Adipocyte (in vitro differentiated cells): ENCODE data around the gene LEFTY2.
A peak's percentile ranks its signal among the peaks of the same experiment; 100 is the strongest.

Experiments used
- DNase-seq: peaks from one replicate; pipeline ENCODE4 v3.0.0-alpha.2; 2015; ENCODE audit warnings: low read depth
- H3K27me3 ChIP-seq: replicated peaks from 2 replicates; pipeline ENCODE4 v1.7.0; 2013; ENCODE audit warnings: mild to moderate bottlenecking, low read length, moderate library complexity; ENCODE audit not compliant: control insufficient read depth, insufficient read depth
- H3K36me3 ChIP-seq: 2 replicates; pipeline ENCODE4 v1.7.0; 2013; ENCODE audit warnings: low read length, mild to moderate bottlenecking, moderate library complexity; ENCODE audit not compliant: control insufficient read depth, insufficient read depth, severe bottlenecking
- H3K4me1 ChIP-seq: 2 replicates; pipeline ENCODE4 v1.7.0; 2013; ENCODE audit warnings: mild to moderate bottlenecking, low read length, moderate library complexity; ENCODE audit not compliant: control insufficient read depth, insufficient read depth
- H3K4me3 ChIP-seq: 2 replicates; pipeline ENCODE4 v1.7.0; 2013; ENCODE audit warnings: mild to moderate bottlenecking, low read length, moderate library complexity
- H3K9ac ChIP-seq: 2 replicates; pipeline ENCODE4 v1.7.0; 2013; ENCODE audit warnings: mild to moderate bottlenecking, low read length, moderate library complexity
- H3K9me3 ChIP-seq: 2 replicates; pipeline ENCODE4 v1.7.0; 2013; ENCODE audit warnings: mild to moderate bottlenecking, low read length, moderate library complexity; ENCODE audit not compliant: control insufficient read depth

Gene LEFTY2

DNA sequence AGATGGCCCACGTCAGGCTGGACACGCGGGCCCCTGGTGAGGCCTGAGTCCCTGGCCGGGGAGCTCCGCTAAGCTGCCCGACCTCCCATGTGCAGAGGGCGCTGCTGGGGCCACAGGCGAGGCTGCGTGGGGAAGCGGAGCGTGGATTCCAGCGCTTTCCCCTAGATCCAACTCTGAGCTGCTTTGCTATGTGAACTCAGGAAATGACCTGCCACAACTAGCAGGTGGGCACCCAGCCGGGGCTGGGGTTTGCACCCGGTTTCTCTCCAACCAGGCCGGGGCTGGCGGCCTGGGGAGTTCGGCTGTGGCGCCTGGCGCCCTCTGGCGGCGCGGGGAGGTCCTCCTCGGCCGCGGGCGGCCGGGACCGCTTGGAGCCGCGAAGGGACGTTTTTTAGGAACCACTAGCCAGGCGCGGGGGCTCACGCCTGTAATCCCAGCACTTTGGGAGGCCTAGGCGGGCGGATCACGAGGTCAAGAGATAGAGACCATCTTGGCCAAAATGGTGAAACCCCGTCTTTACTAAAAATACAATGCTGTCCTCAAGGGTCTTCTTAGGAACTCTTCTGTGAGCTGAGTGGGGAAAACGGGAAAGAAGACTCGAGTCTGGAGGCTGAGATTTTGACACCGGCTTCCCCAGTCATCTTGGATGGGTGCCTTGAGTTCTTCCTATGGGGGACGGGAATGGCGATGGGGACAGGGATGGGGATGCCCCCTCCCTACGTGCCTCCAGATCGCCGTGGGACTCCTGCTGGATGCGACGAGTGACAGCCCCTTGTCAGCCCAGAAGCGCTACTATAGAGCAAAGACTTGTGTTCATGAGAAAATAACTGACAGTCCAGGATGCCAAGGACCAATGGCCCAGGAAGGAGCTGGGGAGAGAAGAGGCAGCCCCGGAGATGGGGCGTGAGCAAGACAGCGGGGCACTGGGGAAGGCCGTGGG lies 29.6 kb downstream of the LEFTY2 start:
- Histone ChIP-seq H3K4me1 (peaks cover 4% of the 10 kb centered on the region), H3K9me3 (no peaks in the 10 kb centered on the region), H3K4me3 (peak overlapping the region; percentile 38), H3K27me3 (no peaks in the 10 kb centered on the region), H3K9ac (peak overlapping the region; percentile 64), H3K36me3 (no peaks in the 10 kb centered on the region)
- DNase-seq: peak; percentile 51

DNA sequence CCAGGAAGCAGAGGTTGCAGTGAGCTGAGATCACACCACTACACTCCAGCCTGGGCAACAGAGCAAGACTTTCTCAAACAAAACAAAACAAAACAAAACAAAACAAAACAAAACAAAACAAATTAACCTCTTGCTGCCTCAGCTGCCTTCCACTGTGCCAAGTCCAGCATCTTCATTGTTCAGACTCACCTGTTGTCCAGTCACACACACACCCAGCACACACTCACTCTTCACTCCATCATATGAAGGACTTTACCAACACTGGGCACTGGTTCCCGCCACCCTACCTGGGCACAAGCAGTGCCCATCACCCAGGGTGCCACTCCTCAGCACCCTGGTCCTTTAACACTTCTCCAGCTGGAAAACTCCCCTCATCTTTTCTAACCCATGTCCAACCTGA lies 31.5 kb downstream of the LEFTY2 start:
- H3K9ac ChIP-seq: no peak overlapping the region
- peaks cover 4% of the 10 kb centered on the region for H3K4me1 ChIP-seq
- no peak overlapping the region for H3K4me3 ChIP-seq
- no peak for DNase-seq
- no peaks in the 10 kb centered on the region for H3K9me3 ChIP-seq
- H3K36me3 ChIP-seq: no peaks in the 10 kb centered on the region
- no peaks in the 10 kb centered on the region for H3K27me3 ChIP-seq

DNA sequence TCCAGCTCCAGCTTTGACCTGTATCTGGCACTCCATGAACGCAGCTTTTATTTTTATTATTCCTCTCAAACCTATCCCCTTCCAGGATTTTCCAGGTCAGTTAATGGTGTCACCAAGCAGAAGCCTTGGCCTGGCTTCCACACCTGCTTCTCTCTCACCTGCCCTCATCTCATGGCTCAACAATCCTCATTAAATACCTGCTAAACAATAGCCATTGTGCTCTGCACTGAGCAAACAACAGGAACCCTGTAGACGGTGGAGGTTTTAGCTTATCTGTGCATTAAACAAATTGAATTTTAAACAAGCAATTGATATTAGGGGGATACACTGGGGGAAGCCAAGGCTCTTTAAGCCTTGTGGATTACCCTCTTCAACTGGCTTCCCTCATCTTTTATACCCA lies 32.2 kb downstream of the LEFTY2 start:
- Histone ChIP-seq H3K9me3 (no peaks in the 10 kb centered on the region), H3K9ac (no peak overlapping the region), H3K4me3 (no peak overlapping the region), H3K36me3 (no peaks in the 10 kb centered on the region), H3K27me3 (no peaks in the 10 kb centered on the region), H3K4me1 (peaks cover 4% of the 10 kb centered on the region)
- no peak for DNase-seq

GRCh38 chr1:225908013-225908640 lies 32.9 kb downstream of the LEFTY2 start:
- Histone ChIP-seq H3K9me3 (no peaks in the 10 kb centered on the region), H3K9ac (no peak overlapping the region), H3K27me3 (no peaks in the 10 kb centered on the region), H3K4me1 (peaks cover 4% of the 10 kb centered on the region), H3K4me3 (no peak overlapping the region), H3K36me3 (no peaks in the 10 kb centered on the region)
- DNase-seq: no peak

GRCh38 chr1:225907341-225907740 lies 33.7 kb downstream of the LEFTY2 start:
- Histone ChIP-seq H3K36me3 (no peaks in the 10 kb centered on the region), H3K4me1 (peaks cover 4% of the 10 kb centered on the region), H3K9ac (no peak overlapping the region), H3K9me3 (no peaks in the 10 kb centered on the region), H3K4me3 (no peak overlapping the region), H3K27me3 (no peaks in the 10 kb centered on the region)
- DNase-seq: no peak

DNA sequence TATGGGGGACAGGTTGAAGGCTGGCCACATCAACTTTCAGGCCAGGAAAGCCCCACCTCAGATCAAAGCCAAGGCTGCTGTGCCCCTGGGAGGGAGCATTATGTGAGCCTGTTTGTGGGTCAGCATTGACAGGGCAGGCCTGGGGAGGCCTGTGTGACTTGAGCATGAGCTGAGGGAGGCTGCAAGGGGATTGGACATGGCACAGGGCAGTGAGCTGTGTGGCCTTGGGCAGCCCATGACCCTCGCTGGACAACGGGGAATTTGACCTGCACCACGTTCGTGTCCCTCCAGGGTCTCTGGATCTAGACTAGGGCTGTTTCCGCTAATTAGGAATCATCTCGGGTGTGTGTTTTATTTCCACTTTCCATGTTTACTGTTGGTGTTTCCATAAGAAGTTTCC lies 34.6 kb downstream of the LEFTY2 start:
- no peak overlapping the region for H3K4me3 ChIP-seq
- no peaks in the 10 kb centered on the region for H3K36me3 ChIP-seq
- peaks cover 4% of the 10 kb centered on the region for H3K4me1 ChIP-seq
- no peaks in the 10 kb centered on the region for H3K27me3 ChIP-seq
- no peak for DNase-seq
- H3K9ac ChIP-seq: no peak overlapping the region
- no peaks in the 10 kb centered on the region for H3K9me3 ChIP-seq

- Histone ChIP-seq H3K27me3 (no peaks in the 10 kb centered on the region), H3K9ac (no peak overlapping the region), H3K9me3 (no peaks in the 10 kb centered on the region), H3K36me3 (no peaks in the 10 kb centered on the region), H3K4me3 (no peak overlapping the region), H3K4me1 (no peaks in the 10 kb centered on the region)
- DNase-seq: no peak
Measured at GRCh38 chr1:225903623-225904022, 37.4 kb downstream of the LEFTY2 start.

DNA sequence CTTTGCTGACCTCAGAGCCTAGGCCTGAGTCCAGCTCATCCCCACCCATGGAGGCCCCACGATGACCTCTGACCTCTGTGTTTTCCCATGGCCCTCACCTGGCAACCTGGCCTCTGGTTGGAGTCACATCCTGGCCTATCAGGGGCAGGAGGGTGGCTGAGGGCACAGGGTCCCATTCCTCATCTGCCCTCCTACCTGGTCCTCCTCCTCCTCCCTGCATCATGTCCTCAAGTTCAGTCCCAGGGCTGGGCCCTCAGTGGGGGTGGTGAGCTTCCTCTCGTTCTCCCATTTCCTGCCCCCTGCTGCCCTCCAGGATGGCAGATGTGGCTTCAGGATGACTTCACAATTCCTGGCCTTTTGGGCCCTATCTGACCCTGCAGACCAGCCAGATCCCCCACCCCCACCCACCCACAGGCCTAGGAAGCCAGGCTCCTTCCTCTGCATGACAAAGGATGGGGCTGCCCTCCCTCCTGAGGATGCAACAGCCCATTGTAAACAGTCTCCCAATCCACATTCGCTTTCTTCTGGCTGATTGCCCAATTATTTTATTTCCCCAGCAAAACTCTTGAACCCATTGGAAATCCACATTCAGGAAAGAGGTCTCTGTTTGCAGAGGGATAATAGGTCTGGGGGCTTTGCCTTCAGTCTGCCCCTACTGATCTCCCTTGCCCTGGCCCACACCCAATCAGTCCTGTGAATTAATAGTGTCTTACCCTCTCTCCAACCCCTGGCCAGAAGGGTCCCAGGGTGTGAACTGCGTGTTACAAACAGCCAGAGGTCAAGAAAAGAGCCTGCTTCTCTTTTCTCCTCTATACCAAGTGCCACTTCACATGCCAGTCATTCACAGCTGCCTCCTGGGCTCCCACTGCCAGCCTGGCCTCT lies 41.7 kb downstream of the LEFTY2 start:
- Histone ChIP-seq H3K9ac (no peak overlapping the region), H3K9me3 (no peaks in the 10 kb centered on the region), H3K4me3 (no peak overlapping the region), H3K4me1 (peaks cover 3% of the 10 kb centered on the region), H3K27me3 (no peaks in the 10 kb centered on the region), H3K36me3 (no peaks in the 10 kb centered on the region)
- no peak for DNase-seq

GRCh38 chr1:225897595-225898514 lies 43.2 kb downstream of the LEFTY2 start:
- Histone ChIP-seq H3K9ac (no peak overlapping the region), H3K4me1 (peaks cover 3% of the 10 kb centered on the region), H3K36me3 (no peaks in the 10 kb centered on the region), H3K4me3 (no peak overlapping the region), H3K27me3 (no peaks in the 10 kb centered on the region), H3K9me3 (no peaks in the 10 kb centered on the region)
- DNase-seq: no peak

DNA sequence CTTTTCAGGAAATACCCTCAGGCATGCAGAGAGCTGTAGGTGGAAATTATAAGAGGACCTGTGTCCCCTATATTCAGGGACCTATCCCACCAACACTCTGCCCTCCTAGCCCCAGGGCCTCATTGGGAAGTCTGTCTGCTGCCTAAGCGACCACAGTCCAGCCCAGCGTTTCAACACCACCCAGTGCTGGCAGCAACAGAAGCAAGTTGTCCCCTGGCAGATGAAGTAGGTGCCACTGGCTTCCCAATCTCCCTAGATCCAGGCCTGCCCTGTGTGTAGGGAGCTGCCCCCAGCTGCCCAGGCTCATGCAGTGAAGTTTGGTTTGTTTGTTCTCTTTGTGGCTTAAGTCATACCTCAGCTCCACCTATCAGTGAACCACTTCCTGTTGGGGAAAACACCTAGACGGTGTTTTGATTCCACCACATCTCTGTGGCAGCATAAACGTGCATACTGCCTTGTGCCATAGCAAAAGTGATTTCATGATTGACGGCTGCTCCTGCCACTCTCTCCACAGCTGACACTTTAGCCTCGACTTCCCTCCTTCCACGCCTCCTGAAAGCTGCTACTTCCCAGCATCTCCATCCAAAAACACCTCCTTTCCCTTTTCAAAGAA lies 44.0 kb downstream of the LEFTY2 start:
- Histone ChIP-seq H3K27me3 (no peaks in the 10 kb centered on the region), H3K9ac (no peak overlapping the region), H3K4me1 (peaks cover 3% of the 10 kb centered on the region), H3K9me3 (no peaks in the 10 kb centered on the region), H3K4me3 (no peak overlapping the region), H3K36me3 (no peaks in the 10 kb centered on the region)
- no peak for DNase-seq
